GM13977 (cell line): Measurements from ENCODE around the gene ALKBH4.
"Not testable (repeated sequence)": the region's sequence is repeated elsewhere in the genome, so short reads cannot be mapped to it uniquely, and the experiment has no call there.

Experiments
- DNase-seq: peaks from one replicate; pipeline ENCODE4 v3.0.0; 2012; ENCODE audit warnings: low spot score
- CTCF ChIP-seq: IDR thresholded peaks from 2 replicates; pipeline ENCODE4 v1.5.1; 2012; ENCODE audit warnings: mild to moderate bottlenecking, control low read depth; ENCODE audit not compliant: insufficient read depth; ENCODE audit errors: extremely low read depth, missing control alignments
- in situ Hi-C: fragments of 300-500 bp; cut with MboI; formaldehyde crosslinking; loops from one replicate; pipeline ENCODE4 v1.12.0; 2022; ENCODE audit warnings: low sequenced_read_pairs, low pct_unique_long_range_greater_than_20kb, mixed read lengths, inconsistent platforms; ENCODE audit not compliant: unreplicated experiment

Gene ALKBH4

GRCh38 chr7:102484317-102484716 lies 19.7 kb upstream of the ALKBH4 start:
- in situ Hi-C loops, DNase-seq: not testable (repeated sequence)

- DNase-seq, in situ Hi-C loops: not testable (repeated sequence)
Observed at GRCh38 chr7:102481962-102482361, 17.3 kb upstream of the ALKBH4 start.

- in situ Hi-C loops, DNase-seq: not testable (repeated sequence)
Observed at GRCh38 chr7:102479982-102480637, 15.4 kb upstream of the ALKBH4 start.

GRCh38 chr7:102479209-102479584 lies 14.5 kb upstream of the ALKBH4 start:
- in situ Hi-C loops, DNase-seq: not testable (repeated sequence)

GRCh38 chr7:102478314-102479208 lies 13.9 kb upstream of the ALKBH4 start, which contains the start of gene POLR2J:
POLR2J (minus strand) TSS chr7:102478922; CDS start chr7:102478860, 62 bp downstream.
- peak; percentile 46 for TF ChIP-seq CTCF
- in situ Hi-C loops, DNase-seq: not testable (repeated sequence)

- in situ Hi-C loops, DNase-seq: not testable (repeated sequence)
Observed at GRCh38 chr7:102474736-102475435, 10.2 kb upstream of the ALKBH4 start.

- DNase-seq, in situ Hi-C loops: not testable (repeated sequence)
Observed at GRCh38 chr7:102474116-102474515, 9.5 kb upstream of the ALKBH4 start.

- DNase-seq, result no peak
- no peak for TF ChIP-seq CTCF
- in situ Hi-C loops, result no loop called here
Observed at GRCh38 chr7:102473271-102473991, 8.8 kb upstream of the ALKBH4 start.

- TF ChIP-seq CTCF, result no peak
- in situ Hi-C loops, result no loop called here
Observed at GRCh38 chr7:102472126-102473041, 7.7 kb upstream of the ALKBH4 start.

More at GRCh38 chr7:102472126-102473041, 7.7 kb upstream of the ALKBH4 start:
- DNase-seq, result peak; percentile 26
